Thyroid gland (tissue), 4 donors: ENCODE results near the gene HBG1.

Source experiments
- CTCF ChIP-seq, 6 experiments: fragments of 200-600 bp in 3 of 6; fragments of 450-650 bp in 3 of 6; sonication (generic) in 3 of 6; IDR thresholded peaks; one replicate each; pipeline ENCODE4 v1.5.1; 2016 to 2019; ENCODE audit warnings: antibody characterized with exemption in 6 of 6, mild to moderate bottlenecking in 2 of 6, inconsistent platforms in 1 of 6, moderate library complexity in 1 of 6
- POLR2A ChIP-seq, 2 donors: fragments of 450-650 bp; IDR thresholded peaks; one replicate each; pipeline ENCODE4 v1.6.1; 2017; ENCODE audit warnings: antibody characterized with exemption in 2 of 2, mild to moderate bottlenecking in 2 of 2, moderate library complexity in 1 of 2

GRCh38 chr11:5269715-5270147, 20.1 kb upstream of the HBG1 start, which contains the start of gene HBE1:
- TF ChIP-seq CTCF (IDR thresholded peaks at IDR 0.05), result no peak
- TF ChIP-seq POLR2A (IDR thresholded peaks at IDR 0.05), result no peak
